GM23338 (cell line): ENCODE data around the gene IKBIP.

Experiments used
- CREB1 ChIP-seq: fragments of 250-450 bp; sonication (Bioruptor Pico); IDR thresholded peaks from 2 replicates; pipeline ENCODE4 v1.5.0; 2020; ENCODE audit warnings: low read depth, mild to moderate bottlenecking, moderate library complexity
- EZH2 ChIP-seq: fragments of 200-600 bp; sonication (generic); IDR thresholded peaks from one replicate; pipeline ENCODE4 v1.8.0; 2017; ENCODE audit warnings: antibody characterized with exemption, mild to moderate bottlenecking, low read depth; ENCODE audit not compliant: unreplicated experiment
- EZH2phosphoT487 ChIP-seq: fragments of 200-600 bp; sonication (generic); IDR thresholded peaks from one replicate; pipeline ENCODE4 v1.8.1; 2018; ENCODE audit warnings: antibody characterized with exemption; ENCODE audit not compliant: unreplicated experiment
- JUNB ChIP-seq: IDR thresholded peaks from one replicate; pipeline ENCODE4 v1.6.1; 2016; ENCODE audit warnings: antibody characterized with exemption; ENCODE audit not compliant: unreplicated experiment
- NANOG ChIP-seq: IDR thresholded peaks from 2 replicates; pipeline ENCODE4 v1.6.1; 2016; ENCODE audit warnings: antibody characterized with exemption, borderline replicate concordance
- POLR2AphosphoS5 ChIP-seq: IDR thresholded peaks from 2 replicates; pipeline ENCODE4 v1.6.1; 2016; ENCODE audit warnings: antibody characterized with exemption, low read depth
- STAT1 ChIP-seq: IDR thresholded peaks from one replicate; pipeline ENCODE4 v1.6.1; 2016; ENCODE audit warnings: antibody characterized with exemption; ENCODE audit not compliant: unreplicated experiment
- ZNF114 ChIP-seq: fragments of 250-450 bp; sonication (Bioruptor Pico); IDR thresholded peaks from 2 replicates; pipeline ENCODE4 v1.5.0; 2020; ENCODE audit warnings: mild to moderate bottlenecking, moderate library complexity
- TF ChIP-seq, protein P1 (sequence below): IDR thresholded peaks from one replicate; pipeline ENCODE4 v1.6.1; 2018; ENCODE audit warnings: antibody characterized with exemption; ENCODE audit not compliant: unreplicated experiment
- TF ChIP-seq, protein P2 (sequence below), 2 experiments: fragments of 200-600 bp in 1 of 2; sonication (generic) in 1 of 2; conservative IDR thresholded peaks; 2 replicates each; pipeline versions ENCODE4 v1.5.1 to v1.6.1; 2016 to 2017; ENCODE audit warnings: antibody characterized with exemption in 2 of 2, low read depth in 2 of 2, mild to moderate bottlenecking in 2 of 2, moderate library complexity in 1 of 2
- TF ChIP-seq, protein P3 (sequence below): IDR thresholded peaks from 2 replicates; pipeline ENCODE4 v1.6.1; 2016; ENCODE audit warnings: antibody characterized with exemption

DNA sequence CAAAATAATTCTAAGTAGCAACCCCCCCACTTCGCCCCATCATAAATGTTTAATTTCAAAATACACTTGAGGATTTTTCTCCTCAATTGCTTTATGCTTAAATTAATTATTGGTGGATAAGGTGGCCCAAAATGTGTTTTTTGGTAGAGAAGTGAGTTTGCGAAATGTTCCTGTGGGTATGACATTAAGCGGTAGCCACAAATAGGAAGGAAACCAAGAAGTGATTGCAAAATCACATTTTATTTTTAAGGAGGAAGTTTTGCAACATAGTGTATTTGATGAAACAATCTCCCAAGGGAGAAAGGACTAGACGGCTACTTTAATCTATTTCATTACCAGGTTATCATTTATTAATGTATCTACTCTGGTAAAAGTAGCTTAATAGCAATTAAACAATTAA lies 25.6 kb downstream of the IKBIP start:
- TF ChIP-seq, protein P1, sequence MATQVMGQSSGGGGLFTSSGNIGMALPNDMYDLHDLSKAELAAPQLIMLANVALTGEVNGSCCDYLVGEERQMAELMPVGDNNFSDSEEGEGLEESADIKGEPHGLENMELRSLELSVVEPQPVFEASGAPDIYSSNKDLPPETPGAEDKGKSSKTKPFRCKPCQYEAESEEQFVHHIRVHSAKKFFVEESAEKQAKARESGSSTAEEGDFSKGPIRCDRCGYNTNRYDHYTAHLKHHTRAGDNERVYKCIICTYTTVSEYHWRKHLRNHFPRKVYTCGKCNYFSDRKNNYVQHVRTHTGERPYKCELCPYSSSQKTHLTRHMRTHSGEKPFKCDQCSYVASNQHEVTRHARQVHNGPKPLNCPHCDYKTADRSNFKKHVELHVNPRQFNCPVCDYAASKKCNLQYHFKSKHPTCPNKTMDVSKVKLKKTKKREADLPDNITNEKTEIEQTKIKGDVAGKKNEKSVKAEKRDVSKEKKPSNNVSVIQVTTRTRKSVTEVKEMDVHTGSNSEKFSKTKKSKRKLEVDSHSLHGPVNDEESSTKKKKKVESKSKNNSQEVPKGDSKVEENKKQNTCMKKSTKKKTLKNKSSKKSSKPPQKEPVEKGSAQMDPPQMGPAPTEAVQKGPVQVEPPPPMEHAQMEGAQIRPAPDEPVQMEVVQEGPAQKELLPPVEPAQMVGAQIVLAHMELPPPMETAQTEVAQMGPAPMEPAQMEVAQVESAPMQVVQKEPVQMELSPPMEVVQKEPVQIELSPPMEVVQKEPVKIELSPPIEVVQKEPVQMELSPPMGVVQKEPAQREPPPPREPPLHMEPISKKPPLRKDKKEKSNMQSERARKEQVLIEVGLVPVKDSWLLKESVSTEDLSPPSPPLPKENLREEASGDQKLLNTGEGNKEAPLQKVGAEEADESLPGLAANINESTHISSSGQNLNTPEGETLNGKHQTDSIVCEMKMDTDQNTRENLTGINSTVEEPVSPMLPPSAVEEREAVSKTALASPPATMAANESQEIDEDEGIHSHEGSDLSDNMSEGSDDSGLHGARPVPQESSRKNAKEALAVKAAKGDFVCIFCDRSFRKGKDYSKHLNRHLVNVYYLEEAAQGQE = no peak
- TF ChIP-seq, protein P2, sequence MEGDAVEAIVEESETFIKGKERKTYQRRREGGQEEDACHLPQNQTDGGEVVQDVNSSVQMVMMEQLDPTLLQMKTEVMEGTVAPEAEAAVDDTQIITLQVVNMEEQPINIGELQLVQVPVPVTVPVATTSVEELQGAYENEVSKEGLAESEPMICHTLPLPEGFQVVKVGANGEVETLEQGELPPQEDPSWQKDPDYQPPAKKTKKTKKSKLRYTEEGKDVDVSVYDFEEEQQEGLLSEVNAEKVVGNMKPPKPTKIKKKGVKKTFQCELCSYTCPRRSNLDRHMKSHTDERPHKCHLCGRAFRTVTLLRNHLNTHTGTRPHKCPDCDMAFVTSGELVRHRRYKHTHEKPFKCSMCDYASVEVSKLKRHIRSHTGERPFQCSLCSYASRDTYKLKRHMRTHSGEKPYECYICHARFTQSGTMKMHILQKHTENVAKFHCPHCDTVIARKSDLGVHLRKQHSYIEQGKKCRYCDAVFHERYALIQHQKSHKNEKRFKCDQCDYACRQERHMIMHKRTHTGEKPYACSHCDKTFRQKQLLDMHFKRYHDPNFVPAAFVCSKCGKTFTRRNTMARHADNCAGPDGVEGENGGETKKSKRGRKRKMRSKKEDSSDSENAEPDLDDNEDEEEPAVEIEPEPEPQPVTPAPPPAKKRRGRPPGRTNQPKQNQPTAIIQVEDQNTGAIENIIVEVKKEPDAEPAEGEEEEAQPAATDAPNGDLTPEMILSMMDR (conservative IDR thresholded peaks at IDR 0.05; ENCODE audit: low read depth in 2 of 2) = no peak
- TF ChIP-seq, protein P3, sequence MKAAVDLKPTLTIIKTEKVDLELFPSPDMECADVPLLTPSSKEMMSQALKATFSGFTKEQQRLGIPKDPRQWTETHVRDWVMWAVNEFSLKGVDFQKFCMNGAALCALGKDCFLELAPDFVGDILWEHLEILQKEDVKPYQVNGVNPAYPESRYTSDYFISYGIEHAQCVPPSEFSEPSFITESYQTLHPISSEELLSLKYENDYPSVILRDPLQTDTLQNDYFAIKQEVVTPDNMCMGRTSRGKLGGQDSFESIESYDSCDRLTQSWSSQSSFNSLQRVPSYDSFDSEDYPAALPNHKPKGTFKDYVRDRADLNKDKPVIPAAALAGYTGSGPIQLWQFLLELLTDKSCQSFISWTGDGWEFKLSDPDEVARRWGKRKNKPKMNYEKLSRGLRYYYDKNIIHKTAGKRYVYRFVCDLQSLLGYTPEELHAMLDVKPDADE = no peak
- no peak for TF ChIP-seq CREB1 (CRISPR knock-in tag)
- no peak for TF ChIP-seq POLR2AphosphoS5
- TF ChIP-seq EZH2 = no peak
- no peak for TF ChIP-seq JUNB
- no peak for TF ChIP-seq EZH2phosphoT487
- TF ChIP-seq NANOG = no peak
- no peak for TF ChIP-seq STAT1
- no peak for TF ChIP-seq ZNF114 (CRISPR knock-in tag)
